NOMO-1 treated with DMSO at 0.1 percent for 48 hours (cell line): Measurements from ENCODE around the gene AIFM1.

Experiments
- DNase-seq: peaks from one replicate; lab custom pipeline; 2025; ENCODE audit not compliant: unreplicated experiment; lab: John Stamatoyannopoulos, UW

Gene AIFM1

GRCh38 chrX:130093271-130093670, 72.4 kb downstream of the AIFM1 start:
- DNase-seq: no peak

GRCh38 chrX:130091980-130092522, 73.6 kb downstream of the AIFM1 start:
- peak; percentile 91 for DNase-seq

- no peak for DNase-seq
These were observed 75.3 kb downstream of the AIFM1 start for GRCh38 chrX:130090364-130090763.

- peak; percentile 90 for DNase-seq
These were observed 79.0 kb downstream of the AIFM1 start for GRCh38 chrX:130086447-130087206.

DNA sequence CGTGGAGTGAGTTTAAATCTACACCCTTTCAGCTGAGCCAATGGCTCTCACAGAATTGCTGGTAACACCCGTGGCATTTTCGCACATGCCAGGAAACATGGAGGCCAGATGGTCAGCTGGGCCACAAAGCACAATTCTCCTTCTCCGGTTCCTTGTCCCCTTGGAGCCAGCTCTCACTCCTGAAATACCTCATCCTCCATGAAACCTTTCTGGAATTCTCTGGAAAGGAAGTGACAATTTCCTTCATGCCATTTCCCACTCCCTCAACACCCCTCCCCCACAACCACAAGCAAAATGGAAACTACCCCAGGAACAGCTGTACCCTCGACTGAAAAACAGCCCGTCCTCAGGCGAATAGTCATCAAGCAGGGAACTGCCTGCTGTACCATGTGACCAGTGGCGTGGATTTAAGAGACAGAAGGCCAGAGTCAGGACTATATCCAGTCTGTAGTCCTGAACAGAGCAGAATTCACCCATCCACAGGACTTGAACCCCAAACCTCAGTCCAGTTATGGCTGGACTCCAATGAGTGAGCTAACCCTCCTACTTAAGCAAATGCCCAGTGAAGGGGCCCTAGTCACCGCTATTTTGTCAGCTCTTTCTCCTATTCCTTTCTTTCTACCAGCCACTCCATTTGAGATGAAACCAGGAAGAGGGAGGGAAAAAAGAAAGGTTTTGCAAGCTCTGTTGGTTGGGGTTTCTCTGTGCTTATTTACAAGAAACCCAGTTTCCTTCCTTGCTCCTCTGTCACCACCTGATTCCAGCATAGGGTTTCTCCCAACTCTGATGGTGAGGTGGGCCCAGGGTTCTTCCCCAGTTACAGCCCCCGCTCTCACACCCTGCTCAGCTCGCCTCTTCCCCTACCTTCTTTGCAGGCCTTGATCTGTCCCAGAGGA, 79.8 kb downstream of the AIFM1 start:
- no peak for DNase-seq

- peak; percentile 90 for DNase-seq
These were observed 80.9 kb downstream of the AIFM1 start for GRCh38 chrX:130084631-130085237.

GRCh38 chrX:130083656-130084382, 81.8 kb downstream of the AIFM1 start:
- peak; percentile 80 for DNase-seq

DNA sequence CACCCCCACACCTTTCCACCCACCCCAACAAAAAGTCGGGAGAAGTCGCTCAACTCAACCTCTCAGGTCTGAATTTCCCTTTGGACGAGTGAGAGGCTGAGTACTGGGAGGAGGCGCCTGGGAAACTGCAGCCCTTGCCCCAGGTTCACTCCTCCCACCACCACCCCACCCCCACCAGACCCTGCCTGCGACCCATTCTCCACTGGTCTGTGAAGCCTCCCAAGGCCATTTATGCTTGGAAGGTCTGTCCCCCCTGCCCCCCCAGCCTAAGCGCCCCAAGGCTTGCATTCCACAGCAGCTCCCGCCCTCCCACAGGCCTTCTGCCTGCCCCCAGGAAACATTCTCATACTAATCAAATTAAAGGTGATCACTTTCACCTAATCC, 82.5 kb downstream of the AIFM1 start:
- DNase-seq: peak; percentile 43

- DNase-seq: peak; percentile 81
These were observed 83.2 kb downstream of the AIFM1 start for GRCh38 chrX:130082244-130083106.

DNA sequence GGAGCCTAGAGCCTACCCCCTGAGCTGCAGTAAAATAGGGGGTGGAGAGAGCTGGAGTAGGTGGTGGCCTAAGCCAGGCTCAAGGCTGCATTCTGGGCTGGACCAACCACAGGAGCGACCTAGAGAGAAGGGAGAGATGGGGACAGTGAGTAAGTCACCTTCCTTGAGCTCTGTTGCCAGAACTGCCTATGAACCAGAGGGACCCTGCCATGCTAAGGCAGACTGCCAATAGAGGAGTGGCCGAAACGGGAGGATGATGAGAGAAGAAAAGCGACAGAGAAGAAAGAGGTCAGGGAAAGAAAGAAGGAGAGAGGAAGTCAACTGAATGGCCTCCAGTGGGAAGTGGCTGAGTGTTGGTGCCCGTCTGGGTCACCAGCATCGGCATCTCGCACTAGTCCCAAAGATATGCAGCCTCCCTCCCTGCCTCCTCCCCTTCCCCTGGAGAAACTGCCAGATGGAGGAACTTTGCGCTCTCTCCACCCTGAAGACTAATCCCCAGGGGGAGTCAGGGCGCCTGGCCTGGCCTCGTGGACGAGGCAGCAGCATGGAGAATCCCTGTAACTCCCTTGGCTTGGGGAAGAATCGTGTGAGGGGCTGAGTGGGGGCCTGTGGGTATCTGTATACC, 84.1 kb downstream of the AIFM1 start:
- no peak for DNase-seq

DNA sequence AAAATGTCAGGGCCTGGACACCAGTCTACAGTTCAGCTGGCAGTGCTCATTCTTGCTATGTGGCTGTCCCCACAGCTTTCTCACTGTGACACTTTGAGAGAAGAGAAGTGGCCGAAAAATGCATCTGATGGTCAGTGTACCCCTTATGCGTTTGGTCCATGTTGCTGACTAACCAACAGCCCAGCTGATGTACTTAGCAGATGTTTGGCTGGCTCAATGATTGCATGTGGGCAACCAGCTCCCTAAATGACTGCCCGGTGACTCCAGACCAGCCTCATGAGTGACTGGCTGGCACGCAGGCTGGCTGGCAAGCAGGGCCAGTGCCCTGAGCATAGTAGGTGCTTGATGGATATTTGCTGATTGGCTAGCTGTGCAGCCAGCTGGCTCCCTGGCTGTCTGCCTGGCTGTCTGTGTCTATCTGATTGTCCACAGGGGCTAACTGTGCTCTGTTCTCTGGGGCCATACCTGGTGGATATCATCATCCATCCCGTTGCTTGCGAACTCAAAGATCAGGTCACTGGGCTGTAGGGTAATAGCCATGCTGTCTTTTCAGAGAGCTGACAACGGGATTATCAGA, 84.8 kb downstream of the AIFM1 start:
- DNase-seq: no peak

DNA sequence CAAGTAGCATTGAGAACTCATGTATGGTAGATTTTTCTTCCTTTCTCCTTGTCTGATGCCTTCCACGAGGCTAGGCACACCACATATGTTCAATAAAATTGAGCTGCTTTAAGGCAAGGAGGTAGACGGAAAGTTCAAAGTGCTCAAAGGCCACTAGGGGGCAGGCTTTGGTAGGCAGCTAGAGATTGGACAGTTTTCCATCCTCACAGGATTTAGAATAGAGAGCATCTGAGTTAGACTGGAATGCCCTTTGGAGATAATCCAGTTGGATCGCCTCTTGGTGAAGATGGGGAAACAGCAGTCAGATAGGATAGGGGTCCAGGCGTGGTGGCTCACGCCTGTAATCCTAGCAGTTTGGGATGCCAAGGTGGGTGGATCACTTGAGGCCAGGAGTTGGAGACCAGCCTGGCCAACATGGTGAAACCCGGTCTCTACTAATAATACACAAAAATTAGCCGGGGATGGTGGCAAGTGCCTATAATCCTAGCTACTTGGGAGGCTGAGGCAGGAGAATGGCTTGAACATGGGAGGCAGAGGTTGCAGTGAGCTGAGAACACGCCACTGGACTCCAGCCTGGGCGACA, 85.7 kb downstream of the AIFM1 start:
- DNase-seq: peak; percentile 71
